NT2/D1 (cell line): ENCODE results near the gene GPR50.

Source experiments
- SUZ12 ChIP-seq: IDR thresholded peaks from 2 replicates; pipeline ENCODE4 v1.6.1; 2011; ENCODE audit not compliant: insufficient read length, insufficient read depth; ENCODE audit errors: extremely low read depth
- YY1 ChIP-seq: IDR thresholded peaks from 2 replicates; pipeline ENCODE4 v1.6.1; 2011; ENCODE audit not compliant: insufficient read length, insufficient read depth
- ZNF274 ChIP-seq: IDR thresholded peaks from 2 replicates; pipeline ENCODE4 v1.6.1; 2011; ENCODE audit warnings: mild to moderate bottlenecking, low read depth, low read length

- TF ChIP-seq YY1 (no peak), ZNF274 (no peak), SUZ12 (no peak)
These were observed 2.4 kb downstream of the GPR50 start for GRCh38 chrX:151178746-151179145.
